ENCODE measurements around the gene B4GALT5.
A peak's percentile ranks its signal among the peaks of the same experiment; 100 is the strongest.

The B4GALT5 gene

DNA sequence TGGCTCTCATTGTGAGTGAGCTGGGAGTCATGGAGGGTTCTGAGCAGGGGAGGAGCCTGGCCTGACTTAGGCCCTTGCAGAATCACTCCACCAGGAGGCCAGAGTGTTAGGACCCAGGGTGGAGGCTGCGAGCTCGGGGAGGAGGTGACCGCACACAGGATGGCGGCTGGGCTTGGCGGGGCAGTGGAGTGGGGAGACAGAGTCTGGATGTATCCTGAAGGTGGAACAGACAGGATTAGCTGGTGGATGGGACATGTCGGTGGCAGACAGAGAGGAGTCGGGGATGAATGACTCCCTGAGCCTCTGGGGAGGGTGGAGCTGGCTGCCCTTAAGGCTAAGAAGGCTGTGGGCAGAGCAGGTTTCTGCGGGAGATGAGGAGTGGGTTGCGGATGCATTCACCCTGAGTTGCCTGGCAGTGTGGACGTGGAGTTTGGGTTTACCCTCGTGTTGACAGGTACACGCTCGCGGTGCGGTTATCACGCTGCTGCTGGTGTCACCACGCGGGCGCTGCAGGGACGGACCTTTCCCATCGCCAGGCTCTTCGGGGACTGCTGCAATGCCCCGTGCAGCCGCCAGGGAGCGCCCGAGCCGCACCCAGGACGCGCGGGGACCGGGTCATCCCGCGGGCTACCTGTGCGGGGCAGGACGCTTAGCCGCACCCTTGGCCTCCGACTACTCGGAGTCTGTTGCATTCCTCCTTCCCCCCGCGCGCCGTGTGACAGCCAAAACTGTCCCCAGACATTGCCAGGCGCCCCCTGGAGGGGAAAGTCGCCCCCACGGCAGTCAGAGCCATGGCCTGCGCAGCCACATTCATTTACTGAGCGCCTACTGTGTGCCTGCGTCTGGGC, 102.8 kb downstream of the B4GALT5 start:
- H3K4me3 ChIP-seq (IDR thresholded peaks at IDR 0.05; ENCODE audit: insufficient read depth, low read depth, low read length), result no peak overlapping the region
- no peaks in the 10 kb centered on the region for H4K20me1 ChIP-seq (ENCODE audit: insufficient read depth)
- H3K9ac ChIP-seq, result no peak overlapping the region
- TF ChIP-seq, protein P1, sequence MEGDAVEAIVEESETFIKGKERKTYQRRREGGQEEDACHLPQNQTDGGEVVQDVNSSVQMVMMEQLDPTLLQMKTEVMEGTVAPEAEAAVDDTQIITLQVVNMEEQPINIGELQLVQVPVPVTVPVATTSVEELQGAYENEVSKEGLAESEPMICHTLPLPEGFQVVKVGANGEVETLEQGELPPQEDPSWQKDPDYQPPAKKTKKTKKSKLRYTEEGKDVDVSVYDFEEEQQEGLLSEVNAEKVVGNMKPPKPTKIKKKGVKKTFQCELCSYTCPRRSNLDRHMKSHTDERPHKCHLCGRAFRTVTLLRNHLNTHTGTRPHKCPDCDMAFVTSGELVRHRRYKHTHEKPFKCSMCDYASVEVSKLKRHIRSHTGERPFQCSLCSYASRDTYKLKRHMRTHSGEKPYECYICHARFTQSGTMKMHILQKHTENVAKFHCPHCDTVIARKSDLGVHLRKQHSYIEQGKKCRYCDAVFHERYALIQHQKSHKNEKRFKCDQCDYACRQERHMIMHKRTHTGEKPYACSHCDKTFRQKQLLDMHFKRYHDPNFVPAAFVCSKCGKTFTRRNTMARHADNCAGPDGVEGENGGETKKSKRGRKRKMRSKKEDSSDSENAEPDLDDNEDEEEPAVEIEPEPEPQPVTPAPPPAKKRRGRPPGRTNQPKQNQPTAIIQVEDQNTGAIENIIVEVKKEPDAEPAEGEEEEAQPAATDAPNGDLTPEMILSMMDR (conservative IDR thresholded peaks at IDR 0.05; ENCODE audit: low read depth, low read length), result peak; percentile 99
- peaks cover 13% of the 10 kb centered on the region; the same call in 1 of the 2 replicates for H3K27me3 ChIP-seq (ENCODE audit: insufficient read depth, low read depth)
- peaks cover 27% of the 10 kb centered on the region for H3K4me1 ChIP-seq (ENCODE audit: low read depth, poor library complexity, severe bottlenecking)
- no peak overlapping the region for H3K27ac ChIP-seq
- no peaks in the 10 kb centered on the region for H3K79me2 ChIP-seq (ENCODE audit: insufficient read depth, low read depth)
- H2AFZ ChIP-seq (ENCODE audit: low read depth), result peak overlapping the region; percentile 70; the same call in 1 of the 2 replicates
- H3K36me3 ChIP-seq (ENCODE audit: insufficient read depth), result no peaks in the 10 kb centered on the region
- peak overlapping the region; percentile 56 for H3K4me2 ChIP-seq

DNA sequence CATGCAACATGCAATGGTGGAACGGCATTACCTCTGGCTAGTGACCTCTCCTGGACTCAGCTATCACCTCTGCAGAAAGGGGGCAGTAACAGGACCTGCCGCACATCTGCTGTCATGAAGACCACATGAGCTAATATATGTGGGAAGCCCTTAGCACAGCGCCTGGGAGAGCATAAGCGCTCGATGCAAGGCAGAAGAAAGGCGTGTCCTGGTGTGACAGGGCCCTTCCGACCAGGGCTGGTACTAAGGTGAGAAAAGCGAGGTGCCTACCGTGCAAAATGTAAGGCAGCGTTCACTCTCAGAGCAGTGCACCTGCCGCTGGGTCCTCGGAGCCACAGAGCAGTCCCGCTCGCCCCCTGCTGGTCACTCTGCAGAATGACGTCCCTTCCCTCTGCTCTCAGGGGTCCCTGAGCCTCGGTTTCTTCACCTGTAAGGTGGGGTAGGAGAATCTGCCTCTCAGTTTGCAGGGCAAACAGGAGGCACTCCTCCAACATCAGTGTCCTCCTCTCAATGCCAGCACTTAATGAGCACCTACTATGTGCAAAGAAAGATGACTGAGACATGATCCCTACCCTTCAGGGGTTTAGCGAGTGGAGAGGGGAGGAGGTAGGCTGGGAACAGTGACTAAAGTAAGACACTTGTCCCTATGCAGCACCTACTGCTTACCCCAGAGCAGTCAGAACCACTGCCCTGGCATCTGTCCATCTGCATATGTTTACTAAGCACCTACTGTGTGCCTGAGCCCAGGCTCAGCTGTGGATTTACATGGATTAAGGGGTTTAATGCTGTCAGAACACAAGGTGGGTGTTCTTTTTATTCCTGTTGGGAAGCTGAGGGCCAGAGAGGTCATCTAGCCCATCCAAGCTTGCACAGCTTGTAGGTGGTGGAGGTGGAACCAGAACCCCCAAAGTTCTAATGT, 104.7 kb downstream of the B4GALT5 start:
- H3K79me2 ChIP-seq (ENCODE audit: insufficient read depth, low read depth), result no peaks in the 10 kb centered on the region

DNA sequence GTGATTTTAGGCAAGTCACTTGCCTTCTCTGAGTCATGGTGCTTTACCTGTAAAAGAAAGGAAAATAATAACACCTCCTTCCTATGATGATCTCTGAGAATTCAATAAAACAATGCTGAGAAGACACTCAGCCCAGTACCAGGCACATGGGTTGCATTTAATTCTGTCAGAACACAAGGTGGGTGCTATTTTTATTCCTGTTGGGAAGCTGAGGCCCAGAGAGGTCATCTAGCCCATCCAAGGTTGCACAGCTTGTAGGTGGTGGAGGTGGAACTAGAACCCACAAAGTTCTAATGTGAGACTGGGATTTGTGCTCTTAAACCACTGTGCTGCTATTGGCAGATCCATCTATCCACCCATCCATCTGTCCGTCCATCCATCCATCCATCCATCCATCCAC, 106.1 kb downstream of the B4GALT5 start:
- Histone ChIP-seq H3K27me3 (ENCODE audit: insufficient read depth, low read depth) (peaks cover 13% of the 10 kb centered on the region; the same call in 1 of the 2 replicates), H3K9ac (no peak overlapping the region)

More for the DNA sequence above, 104.7 kb downstream of the B4GALT5 start:
- Histone ChIP-seq H3K36me3 (ENCODE audit: insufficient read depth) (no peaks in the 10 kb centered on the region), H2AFZ (ENCODE audit: low read depth) (peak overlapping the region; percentile 41; the same call in 1 of the 2 replicates), H4K20me1 (ENCODE audit: insufficient read depth) (no peaks in the 10 kb centered on the region), H3K4me1 (ENCODE audit: low read depth, poor library complexity, severe bottlenecking) (peaks cover 27% of the 10 kb centered on the region), H3K4me2 (peak overlapping the region; percentile 39; the same call in 1 of the 2 replicates), H3K4me3 (IDR thresholded peaks at IDR 0.05; ENCODE audit: insufficient read depth, low read depth, low read length) (no peak overlapping the region), H3K27ac (no peak overlapping the region), H3K9ac (no peak overlapping the region), H3K27me3 (ENCODE audit: insufficient read depth, low read depth) (peaks cover 13% of the 10 kb centered on the region; the same call in 1 of the 2 replicates)
- TF ChIP-seq, protein P1 (conservative IDR thresholded peaks at IDR 0.05; ENCODE audit: low read depth, low read length), result peak; percentile 99

DNA sequence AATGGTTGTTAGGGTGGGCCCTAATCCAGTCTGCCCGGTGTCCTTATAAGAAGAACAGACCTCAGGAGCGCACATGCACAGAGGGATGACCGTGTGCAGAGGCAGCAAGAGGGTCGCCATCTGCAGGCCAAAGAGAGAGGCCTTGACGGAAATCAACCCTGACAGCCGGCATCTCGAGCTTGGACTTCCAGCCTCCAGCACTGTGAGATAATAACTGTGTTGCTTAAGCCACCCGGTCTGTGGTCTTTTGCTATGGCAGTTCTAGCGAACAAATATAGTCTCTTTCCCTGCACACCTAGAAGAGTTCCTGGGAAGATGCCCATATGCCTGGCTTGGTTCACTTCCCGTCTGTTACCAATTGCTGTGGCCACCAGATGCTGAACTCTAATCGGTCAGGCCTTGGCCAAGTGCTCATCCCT, 110.5 kb downstream of the B4GALT5 start:
- Histone ChIP-seq H3K9ac (no peak overlapping the region), H3K27ac (no peak overlapping the region), H3K27me3 (ENCODE audit: insufficient read depth, low read depth) (peaks cover 11% of the 10 kb centered on the region; the same call in 1 of the 2 replicates), H3K4me2 (no peak overlapping the region), H2AFZ (ENCODE audit: low read depth) (no peak overlapping the region), H3K4me3 (IDR thresholded peaks at IDR 0.05; ENCODE audit: insufficient read depth, low read depth, low read length) (no peak overlapping the region), H3K36me3 (ENCODE audit: insufficient read depth) (no peaks in the 10 kb centered on the region), H3K79me2 (ENCODE audit: insufficient read depth, low read depth) (no peaks in the 10 kb centered on the region), H3K4me1 (ENCODE audit: low read depth, poor library complexity, severe bottlenecking) (peaks cover under 1% of the 10 kb centered on the region), H4K20me1 (ENCODE audit: insufficient read depth) (no peaks in the 10 kb centered on the region)
- TF ChIP-seq, protein P1 (conservative IDR thresholded peaks at IDR 0.05; ENCODE audit: low read depth, low read length), result peak; percentile 17; the same call in 1 of the 2 replicates

More for the DNA sequence above, 106.1 kb downstream of the B4GALT5 start:
- Histone ChIP-seq H3K79me2 (ENCODE audit: insufficient read depth, low read depth) (no peaks in the 10 kb centered on the region), H3K4me1 (ENCODE audit: low read depth, poor library complexity, severe bottlenecking) (peaks cover 27% of the 10 kb centered on the region), H4K20me1 (ENCODE audit: insufficient read depth) (no peaks in the 10 kb centered on the region), H3K27ac (no peak overlapping the region), H3K4me2 (no peak overlapping the region), H2AFZ (ENCODE audit: low read depth) (no peak overlapping the region), H3K4me3 (IDR thresholded peaks at IDR 0.05; ENCODE audit: insufficient read depth, low read depth, low read length) (no peak overlapping the region), H3K36me3 (ENCODE audit: insufficient read depth) (no peaks in the 10 kb centered on the region)
- TF ChIP-seq, protein P1 (conservative IDR thresholded peaks at IDR 0.05; ENCODE audit: low read depth, low read length), result no peak

All from KMS-11 (cell line).